SK-N-SH (cell line): ENCODE data around the gene ANGPTL7. TPM values are rescaled to one million over a fixed set of nuclear protein-coding genes. Genes with fewer than 3 reads are reported as not detected.

Experiments
- CTCF ChIA-PET: fragments of 300-600, 350-600 bp; formaldehyde crosslinking; extraction: SDS; loops from one replicate; lab custom pipeline; 2021; lab: Yijun Ruan, JAX
- POLR2A ChIA-PET: fragments of 350-600 bp; sonication (Branson Sonifier 250); formaldehyde crosslinking; extraction: SDS; loops from one replicate; lab custom pipeline; 2020; ENCODE audit warnings: antibody characterized with exemption, inconsistent platforms; lab: Yijun Ruan, JAX
- DNase-seq: peaks from one replicate; pipeline ENCODE4 v3.0.0; 2012
- H2AFZ ChIP-seq: fragments of 200-600 bp; sonication (generic); 2 replicates; pipeline ENCODE4 v1.8.1; 2016; ENCODE audit warnings: antibody characterized with exemption, mild to moderate bottlenecking, low read depth
- H3F3A ChIP-seq: fragments of 200-600 bp; sonication (generic); replicated peaks from 2 replicates; pipeline ENCODE3; 2016; ENCODE audit warnings: antibody characterized with exemption, mild to moderate bottlenecking; ENCODE audit not compliant: insufficient read depth
- H3K27ac ChIP-seq, 2 experiments: fragments of 200-500 bp in 1 of 2; fragments of 200-600 bp in 1 of 2; sonication (Bioruptor generic) in 1 of 2; sonication (generic), shearing (Covaris generic) in 1 of 2; 2 replicates each; pipeline versions ENCODE4 v1.5.1 to v1.6.1; 2014 to 2016; ENCODE audit warnings: low read depth in 2 of 2, inconsistent platforms in 1 of 2, low read length in 1 of 2, mild to moderate bottlenecking in 1 of 2, mixed read lengths in 1 of 2
- H3K27me3 ChIP-seq: fragments of 200-600 bp; sonication (generic), shearing (Covaris generic); 2 replicates; pipeline ENCODE4 v1.6.1; 2016; ENCODE audit warnings: mixed run types; ENCODE audit not compliant: insufficient read depth
- H3K36me3 ChIP-seq, 2 experiments: fragments of 200-500 bp in 1 of 2; fragments of 200-600 bp in 1 of 2; sonication (Bioruptor generic) in 1 of 2; sonication (generic) in 1 of 2; replicated peaks in 1 of 2; 2 replicates each; pipeline versions ENCODE3 to v1.5.1; 2014 to 2016; ENCODE audit warnings: low read length in 1 of 2, mild to moderate bottlenecking in 1 of 2; ENCODE audit not compliant: insufficient read depth in 2 of 2, control insufficient read depth in 1 of 2
- H3K4me1 ChIP-seq, 2 experiments: fragments of 200-500 bp in 1 of 2; fragments of 200-600 bp in 1 of 2; sonication (Bioruptor generic) in 1 of 2; sonication (generic), shearing (Covaris generic) in 1 of 2; 2 replicates each; pipeline versions ENCODE4 v1.5.1 to v1.6.1; 2014 to 2016; ENCODE audit warnings: low read depth in 1 of 2, low read length in 1 of 2, mixed run types in 1 of 2; ENCODE audit not compliant: insufficient read depth in 2 of 2, control insufficient read depth in 1 of 2
- H3K4me2 ChIP-seq: fragments of 200-600 bp; sonication (generic), shearing (Covaris generic); 2 replicates; pipeline ENCODE4 v1.6.1; 2017; ENCODE audit warnings: mixed run types
- H3K4me3 ChIP-seq, 2 experiments: fragments of 200-500 bp in 1 of 2; fragments of 200-600 bp in 1 of 2; sonication (Bioruptor generic) in 1 of 2; sonication (generic), shearing (Covaris generic) in 1 of 2; 2 replicates each; pipeline versions ENCODE4 v1.5.1 to v1.8.1; 2014 to 2016; ENCODE audit warnings: low read depth in 2 of 2, inconsistent platforms in 1 of 2, low read length in 1 of 2, mild to moderate bottlenecking in 1 of 2, mixed read lengths in 1 of 2, moderate library complexity in 1 of 2
- H3K79me2 ChIP-seq: fragments of 200-600 bp; sonication (generic); 2 replicates; pipeline ENCODE4 v1.8.1; 2017; ENCODE audit warnings: mild to moderate bottlenecking; ENCODE audit not compliant: insufficient read depth
- H3K9ac ChIP-seq: fragments of 200-600 bp; sonication (generic); 2 replicates; pipeline ENCODE4 v1.6.1; 2017; ENCODE audit warnings: mixed run types
- H3K9me2 ChIP-seq: fragments of 200-600 bp; sonication (generic); 2 replicates; pipeline ENCODE4 v1.6.1; 2017; ENCODE audit warnings: mixed run types
- H3K9me3 ChIP-seq: fragments of 200-600 bp; sonication (generic); 2 replicates; pipeline ENCODE4 v1.6.1; 2017; ENCODE audit warnings: mixed run types, mild to moderate bottlenecking, moderate library complexity
- H4K20me1 ChIP-seq: fragments of 200-600 bp; sonication (generic); 2 replicates; pipeline ENCODE4 v1.6.1; 2017; ENCODE audit warnings: mild to moderate bottlenecking, mixed run types; ENCODE audit not compliant: insufficient read depth
- CHD2 ChIP-seq: fragments of 150-350 bp; IDR thresholded peaks from 2 replicates; pipeline ENCODE4 v1.6.1; 2018; ENCODE audit warnings: low read length; ENCODE audit not compliant: partially characterized antibody
- FOXJ3 ChIP-seq: sonication (generic); formaldehyde crosslinking; IDR thresholded peaks from 2 replicates; pipeline ENCODE4 v1.5.1; 2020; ENCODE audit warnings: mild to moderate bottlenecking, missing genetic modification reagents
- JUND ChIP-seq: IDR thresholded peaks from 2 replicates; pipeline ENCODE4 v1.4.0; 2012
- MEF2A ChIP-seq: IDR thresholded peaks from 2 replicates; pipeline ENCODE4 v1.4.0; 2012; ENCODE audit warnings: low read depth, borderline replicate concordance
- MXI1 ChIP-seq: IDR thresholded peaks from 2 replicates; pipeline ENCODE4 v1.6.1; 2012; ENCODE audit warnings: mild to moderate bottlenecking, low read depth, low read length, improper control_type of control experiment
- NFIC ChIP-seq: IDR thresholded peaks from 2 replicates; pipeline ENCODE4 v1.4.0; 2012; ENCODE audit warnings: borderline replicate concordance
- NRF1 ChIP-seq: IDR thresholded peaks from 2 replicates; pipeline ENCODE4 v1.6.1; 2012; ENCODE audit warnings: low read depth, mild to moderate bottlenecking, low read length
- POLR2AphosphoS5 ChIP-seq: IDR thresholded peaks from 2 replicates; pipeline ENCODE4 v1.6.1; 2012; ENCODE audit warnings: low read depth, low read length
- RAD21 ChIP-seq: IDR thresholded peaks from 2 replicates; pipeline ENCODE4 v1.6.1; 2012; ENCODE audit warnings: mild to moderate bottlenecking, low read length
- RXRA ChIP-seq: IDR thresholded peaks from 2 replicates; pipeline ENCODE4 v1.4.0; 2012; ENCODE audit warnings: low read depth, mild to moderate bottlenecking, borderline replicate concordance
- TEAD4 ChIP-seq: IDR thresholded peaks from 2 replicates; pipeline ENCODE4 v1.4.0; 2012; ENCODE audit warnings: mild to moderate bottlenecking, borderline replicate concordance; ENCODE audit not compliant: insufficient read depth
- YY1 ChIP-seq: IDR thresholded peaks from 2 replicates; pipeline ENCODE4 v1.4.0; 2012; ENCODE audit warnings: low read depth, mild to moderate bottlenecking
- WGBS: methylation state at CpG from one replicate; pipeline ENCODE4 v1.1.6; 2017; ENCODE audit warnings: low lambda C conversion rate; 5-methylcytosine and 5-hydroxymethylcytosine counted together
- polyA plus RNA-seq, 3 experiments: library from polyadenylated mRNA; depleted of rRNA; stranded (reverse); fragments of >200 nt; gene quantifications; 2 replicates each; pipeline ENCODE4 v1.2.3, GENCODE V29; 2012
- TF ChIP-seq, protein P1 (sequence below): IDR thresholded peaks from 2 replicates; pipeline ENCODE4 v1.4.0; 2012; ENCODE audit warnings: low read depth, borderline replicate concordance
- TF ChIP-seq, protein P2 (sequence below): fragments of 150-350 bp; IDR thresholded peaks from 2 replicates; pipeline ENCODE4 v1.6.1; 2016; ENCODE audit warnings: mild to moderate bottlenecking, low read depth, low read length
- TF ChIP-seq, protein P3 (sequence below): fragments of 200-600 bp; sonication (generic); IDR thresholded peaks from 2 replicates; pipeline ENCODE4 v1.6.1; 2017; ENCODE audit warnings: antibody characterized with exemption, mild to moderate bottlenecking, moderate library complexity
- TF ChIP-seq, protein P4 (sequence below): IDR thresholded peaks from 2 replicates; pipeline ENCODE4; 2012
- TF ChIP-seq, protein P5 (sequence below): fragments of 150-350 bp; IDR thresholded peaks from 2 replicates; pipeline ENCODE4 v1.6.1; 2017; ENCODE audit warnings: antibody characterized with exemption, low read length, low read depth, borderline replicate concordance
- TF ChIP-seq, protein P6 (sequence below): IDR thresholded peaks from 2 replicates; pipeline ENCODE4 v1.4.0; 2012; ENCODE audit warnings: low read depth

ANGPTL7 gene
- polyA plus RNA-seq, 1 of the 3 experiments (the other 2 are of a cell fraction), result 0.08 TPM

DNA sequence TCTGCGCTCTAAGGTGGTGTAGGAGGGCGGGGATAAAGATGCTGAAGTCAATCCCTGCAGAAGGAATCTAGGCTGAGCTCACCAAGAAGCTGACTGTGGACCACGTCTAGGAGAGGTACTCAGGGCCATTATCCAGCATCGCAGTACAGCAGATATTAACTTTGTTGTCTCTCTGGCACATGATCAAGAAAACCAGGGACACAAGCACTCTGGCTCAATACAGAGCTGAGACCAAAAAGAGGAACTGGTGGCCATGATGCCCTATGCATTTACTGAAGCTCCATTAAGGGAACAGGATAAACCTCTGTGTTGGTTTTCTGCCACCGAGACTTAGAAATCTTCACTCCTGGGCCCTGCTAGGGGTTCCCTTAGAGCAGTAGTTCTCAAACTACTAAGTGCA lies 38.0 kb upstream of the ANGPTL7 start (continued):
- TF ChIP-seq, protein P1, sequence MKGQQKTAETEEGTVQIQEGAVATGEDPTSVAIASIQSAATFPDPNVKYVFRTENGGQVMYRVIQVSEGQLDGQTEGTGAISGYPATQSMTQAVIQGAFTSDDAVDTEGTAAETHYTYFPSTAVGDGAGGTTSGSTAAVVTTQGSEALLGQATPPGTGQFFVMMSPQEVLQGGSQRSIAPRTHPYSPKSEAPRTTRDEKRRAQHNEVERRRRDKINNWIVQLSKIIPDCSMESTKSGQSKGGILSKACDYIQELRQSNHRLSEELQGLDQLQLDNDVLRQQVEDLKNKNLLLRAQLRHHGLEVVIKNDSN, result no peak
- TF ChIP-seq, protein P2, sequence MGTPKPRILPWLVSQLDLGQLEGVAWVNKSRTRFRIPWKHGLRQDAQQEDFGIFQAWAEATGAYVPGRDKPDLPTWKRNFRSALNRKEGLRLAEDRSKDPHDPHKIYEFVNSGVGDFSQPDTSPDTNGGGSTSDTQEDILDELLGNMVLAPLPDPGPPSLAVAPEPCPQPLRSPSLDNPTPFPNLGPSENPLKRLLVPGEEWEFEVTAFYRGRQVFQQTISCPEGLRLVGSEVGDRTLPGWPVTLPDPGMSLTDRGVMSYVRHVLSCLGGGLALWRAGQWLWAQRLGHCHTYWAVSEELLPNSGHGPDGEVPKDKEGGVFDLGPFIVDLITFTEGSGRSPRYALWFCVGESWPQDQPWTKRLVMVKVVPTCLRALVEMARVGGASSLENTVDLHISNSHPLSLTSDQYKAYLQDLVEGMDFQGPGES, result no peak
- no peak for TF ChIP-seq FOXJ3 (CRISPR knock-in tag)
- no peak for TF ChIP-seq RAD21
- TF ChIP-seq, all 33 proteins: peak for 0

DNA sequence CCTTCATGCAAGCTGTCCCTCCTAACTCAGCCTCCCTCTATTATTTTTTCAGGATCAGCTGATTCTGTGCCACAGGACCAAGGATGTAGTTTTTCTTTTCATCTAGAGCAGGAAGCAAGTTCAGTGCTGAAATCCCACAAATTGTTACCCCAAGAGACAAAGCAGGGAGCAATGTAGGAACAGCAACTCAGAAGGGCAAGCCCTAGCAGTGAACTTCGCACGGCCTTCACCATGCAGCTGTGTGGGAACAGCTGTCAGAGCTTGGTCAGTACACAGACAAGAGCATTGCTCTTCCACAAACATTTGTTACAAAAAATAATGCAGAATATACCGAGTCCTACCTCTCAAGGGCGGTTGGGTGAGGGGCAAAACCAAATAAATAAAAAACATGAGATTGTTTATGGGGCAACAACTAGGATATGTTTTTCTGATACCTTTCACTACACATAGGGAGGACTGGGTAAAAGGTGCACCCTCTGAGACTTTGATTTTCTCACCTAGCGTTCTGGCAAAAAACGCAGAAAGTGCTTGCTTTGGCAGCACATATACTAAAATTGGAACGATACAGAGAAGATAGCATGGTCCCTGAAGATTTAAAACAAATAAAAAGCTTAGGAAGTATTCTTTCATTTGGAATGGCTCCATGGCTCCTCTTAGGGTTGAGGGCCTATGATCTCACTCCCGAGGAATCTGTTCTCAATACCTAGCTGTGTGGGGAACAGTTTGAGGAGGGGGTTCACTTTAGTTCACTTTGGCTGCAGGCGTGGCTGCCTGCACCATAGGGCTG lies 37.1 kb upstream of the ANGPTL7 start:
- Histone ChIP-seq H3K4me3 (no peak overlapping the region), H3K4me1 (peaks cover 4 to 13% of the 10 kb centered on the region in 2 experiments; a peak in 2 of 4 replicates), H2AFZ (no peak overlapping the region), H3K27ac (no peak overlapping the region), H3K9me2 (no peaks in the 10 kb centered on the region), H3K27me3 (no peaks in the 10 kb centered on the region), H4K20me1 (no peaks in the 10 kb centered on the region), H3K36me3 (peaks cover 20 to 41% of the 10 kb centered on the region in 2 experiments), H3F3A (peaks cover 11% of the 10 kb centered on the region), H3K79me2 (no peaks in the 10 kb centered on the region), H3K9ac (no peak overlapping the region), H3K9me3 (no peaks in the 10 kb centered on the region), H3K4me2 (no peak overlapping the region)
- ChIA-PET POLR2A (no interaction called here), CTCF (interaction anchor here (1.2 to 1.4 kb wide), 2 partner anchors 19 to 114 kb away, joined by 6 to 11 read pairs; no protein-coding TSS in a partner anchor)
- 91% methylated on average over 9 of the region's 9 CpGs for WGBS
- TF ChIP-seq RXRA, result no peak
- TF ChIP-seq NFIC, result no peak
- no peak for TF ChIP-seq JUND
- TF ChIP-seq, protein P3, sequence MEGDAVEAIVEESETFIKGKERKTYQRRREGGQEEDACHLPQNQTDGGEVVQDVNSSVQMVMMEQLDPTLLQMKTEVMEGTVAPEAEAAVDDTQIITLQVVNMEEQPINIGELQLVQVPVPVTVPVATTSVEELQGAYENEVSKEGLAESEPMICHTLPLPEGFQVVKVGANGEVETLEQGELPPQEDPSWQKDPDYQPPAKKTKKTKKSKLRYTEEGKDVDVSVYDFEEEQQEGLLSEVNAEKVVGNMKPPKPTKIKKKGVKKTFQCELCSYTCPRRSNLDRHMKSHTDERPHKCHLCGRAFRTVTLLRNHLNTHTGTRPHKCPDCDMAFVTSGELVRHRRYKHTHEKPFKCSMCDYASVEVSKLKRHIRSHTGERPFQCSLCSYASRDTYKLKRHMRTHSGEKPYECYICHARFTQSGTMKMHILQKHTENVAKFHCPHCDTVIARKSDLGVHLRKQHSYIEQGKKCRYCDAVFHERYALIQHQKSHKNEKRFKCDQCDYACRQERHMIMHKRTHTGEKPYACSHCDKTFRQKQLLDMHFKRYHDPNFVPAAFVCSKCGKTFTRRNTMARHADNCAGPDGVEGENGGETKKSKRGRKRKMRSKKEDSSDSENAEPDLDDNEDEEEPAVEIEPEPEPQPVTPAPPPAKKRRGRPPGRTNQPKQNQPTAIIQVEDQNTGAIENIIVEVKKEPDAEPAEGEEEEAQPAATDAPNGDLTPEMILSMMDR, result no peak
- TF ChIP-seq MEF2A, result no peak
- no peak for TF ChIP-seq RAD21
- TF ChIP-seq MXI1, result no peak
- TF ChIP-seq, protein P1, result no peak
- no peak for TF ChIP-seq YY1
- no peak for TF ChIP-seq POLR2AphosphoS5
- TF ChIP-seq, protein P4, sequence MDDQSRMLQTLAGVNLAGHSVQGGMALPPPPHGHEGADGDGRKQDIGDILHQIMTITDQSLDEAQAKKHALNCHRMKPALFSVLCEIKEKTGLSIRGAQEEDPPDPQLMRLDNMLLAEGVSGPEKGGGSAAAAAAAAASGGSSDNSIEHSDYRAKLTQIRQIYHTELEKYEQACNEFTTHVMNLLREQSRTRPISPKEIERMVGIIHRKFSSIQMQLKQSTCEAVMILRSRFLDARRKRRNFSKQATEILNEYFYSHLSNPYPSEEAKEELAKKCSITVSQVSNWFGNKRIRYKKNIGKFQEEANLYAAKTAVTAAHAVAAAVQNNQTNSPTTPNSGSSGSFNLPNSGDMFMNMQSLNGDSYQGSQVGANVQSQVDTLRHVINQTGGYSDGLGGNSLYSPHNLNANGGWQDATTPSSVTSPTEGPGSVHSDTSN, result no peak
- no peak for TF ChIP-seq TEAD4
- no peak for TF ChIP-seq NRF1
- TF ChIP-seq, protein P5, sequence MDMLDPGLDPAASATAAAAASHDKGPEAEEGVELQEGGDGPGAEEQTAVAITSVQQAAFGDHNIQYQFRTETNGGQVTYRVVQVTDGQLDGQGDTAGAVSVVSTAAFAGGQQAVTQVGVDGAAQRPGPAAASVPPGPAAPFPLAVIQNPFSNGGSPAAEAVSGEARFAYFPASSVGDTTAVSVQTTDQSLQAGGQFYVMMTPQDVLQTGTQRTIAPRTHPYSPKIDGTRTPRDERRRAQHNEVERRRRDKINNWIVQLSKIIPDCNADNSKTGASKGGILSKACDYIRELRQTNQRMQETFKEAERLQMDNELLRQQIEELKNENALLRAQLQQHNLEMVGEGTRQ, result no peak
- TF ChIP-seq CHD2, result no peak
- TF ChIP-seq, protein P6, sequence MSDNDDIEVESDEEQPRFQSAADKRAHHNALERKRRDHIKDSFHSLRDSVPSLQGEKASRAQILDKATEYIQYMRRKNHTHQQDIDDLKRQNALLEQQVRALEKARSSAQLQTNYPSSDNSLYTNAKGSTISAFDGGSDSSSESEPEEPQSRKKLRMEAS, result no peak
- DNase-seq, result no peak
